Neural progenitor cell (in vitro differentiated cells): ENCODE measurements around the gene NTMT1. TPM values are rescaled to one million over a fixed set of nuclear protein-coding genes. Genes with fewer than 3 reads are reported as not detected.

ENCODE experiments used
- DNase-seq: peaks from one replicate; pipeline ENCODE4 v3.0.0-alpha.2; 2016; ENCODE audit warnings: low spot score
- H2AFZ ChIP-seq: fragments of 200-600 bp; sonication (generic); replicated peaks from 2 replicates; pipeline ENCODE4 v1.6.1; 2016; ENCODE audit warnings: antibody characterized with exemption
- H3F3A ChIP-seq: fragments of 200-600 bp; sonication (generic); 2 replicates; pipeline ENCODE4 v1.6.1; 2016; ENCODE audit warnings: antibody characterized with exemption, low read depth
- H3K27ac ChIP-seq: fragments of 200-600 bp; sonication (generic); 2 replicates; pipeline ENCODE4 v1.5.1; 2016; ENCODE audit warnings: mild to moderate bottlenecking
- H3K27me3 ChIP-seq: fragments of 200-600 bp; sonication (generic); 2 replicates; pipeline ENCODE4 v1.6.1; 2016; ENCODE audit warnings: mild to moderate bottlenecking, moderate library complexity
- H3K36me3 ChIP-seq: fragments of 200-600 bp; sonication (generic); 2 replicates; pipeline ENCODE4 v1.5.1; 2016
- H3K4me1 ChIP-seq: fragments of 200-600 bp; sonication (generic); 2 replicates; pipeline ENCODE4 v1.6.1; 2016; ENCODE audit warnings: mixed run types
- H3K4me2 ChIP-seq: fragments of 200-600 bp; sonication (generic); 2 replicates; pipeline ENCODE4 v1.6.1; 2016
- H3K4me3 ChIP-seq: fragments of 200-600 bp; sonication (generic); 2 replicates; pipeline ENCODE4 v1.5.1; 2016
- H3K79me2 ChIP-seq: fragments of 200-600 bp; sonication (generic); 2 replicates; pipeline ENCODE4 v1.6.1; 2016; ENCODE audit warnings: low read depth
- H3K9ac ChIP-seq: fragments of 200-600 bp; sonication (generic); 2 replicates; pipeline ENCODE4 v1.6.1; 2016
- H3K9me3 ChIP-seq: fragments of 200-600 bp; sonication (generic); 2 replicates; pipeline ENCODE4 v1.5.1; 2016; ENCODE audit warnings: low read depth
- H4K20me1 ChIP-seq: fragments of 200-600 bp; sonication (generic); 2 replicates; pipeline ENCODE4 v1.6.1; 2016; ENCODE audit warnings: low read depth
- H3K27ac Mint-ChIP-seq: 3 replicates; pipeline ENCODE4 v1.8.0; 2021; ENCODE audit warnings: mixed read lengths
- H3K27me3 Mint-ChIP-seq: 2 replicates; pipeline ENCODE4 v1.8.0; 2022; ENCODE audit warnings: low read depth, mild to moderate bottlenecking, inconsistent platforms, moderate library complexity, mixed read lengths; ENCODE audit not compliant: insufficient read depth
- H3K36me3 Mint-ChIP-seq: 3 replicates; pipeline ENCODE4 v1.8.0; 2021; ENCODE audit warnings: mixed read lengths
- H3K4me1 Mint-ChIP-seq: 3 replicates; pipeline ENCODE4 v1.8.0; 2021; ENCODE audit warnings: mixed read lengths
- H3K4me3 Mint-ChIP-seq: 3 replicates; pipeline ENCODE4 v1.8.0; 2021; ENCODE audit warnings: mild to moderate bottlenecking, moderate library complexity, mixed read lengths
- H3K9me3 Mint-ChIP-seq: 3 replicates; pipeline ENCODE4 v1.8.0; 2020; ENCODE audit warnings: mixed read lengths
- CTCF ChIP-seq: fragments of 200-600 bp; sonication (generic); IDR thresholded peaks from 2 replicates; pipeline ENCODE4 v1.5.1; 2017; ENCODE audit warnings: antibody characterized with exemption, mild to moderate bottlenecking
- EZH2 ChIP-seq: fragments of 200-600 bp; sonication (generic); IDR thresholded peaks from 2 replicates; pipeline ENCODE4 v1.6.1; 2017; ENCODE audit warnings: antibody characterized with exemption, mild to moderate bottlenecking, moderate library complexity
- EZH2phosphoT487 ChIP-seq: fragments of 200-600 bp; sonication (generic); IDR thresholded peaks from 2 replicates; pipeline ENCODE4 v1.6.1; 2017; ENCODE audit warnings: antibody characterized with exemption
- total RNA-seq: library from RNA; depleted of rRNA; stranded (reverse); fragments of >200 nt; gene quantifications from 2 replicates; pipeline ENCODE4 v1.2.3, GENCODE V29; 2015; ENCODE audit warnings: low replicate concordance

The NTMT1 gene
- total RNA-seq, 1 donor from 2014 or later = 22.2 TPM

GRCh38 chr9:129604056-129604765 lies 21.8 kb upstream of the NTMT1 start:
- no peaks in the 10 kb centered on the region for H3K79me2 ChIP-seq
- no peak for DNase-seq
- H4K20me1 ChIP-seq = no peaks in the 10 kb centered on the region
- H3K4me1 ChIP-seq = peaks cover 21% of the 10 kb centered on the region
- no peak overlapping the region for H3K4me2 ChIP-seq
- H3K4me3 ChIP-seq = no peak overlapping the region
- peak overlapping the region; percentile 38 for H3K4me3 Mint-ChIP-seq
- no peaks in the 10 kb centered on the region for H3K9me3 ChIP-seq
- H3K9ac ChIP-seq = no peak overlapping the region
- H3K27ac ChIP-seq = no peak overlapping the region
- peaks cover 28% of the 10 kb centered on the region for H3F3A ChIP-seq
- peak overlapping the region; percentile 81 for H3K27ac Mint-ChIP-seq
- H3K4me1 Mint-ChIP-seq = peaks cover 67% of the 10 kb centered on the region
- no peaks in the 10 kb centered on the region for H3K9me3 Mint-ChIP-seq
- H3K27me3 ChIP-seq = no peaks in the 10 kb centered on the region
- TF ChIP-seq EZH2 (no peak), EZH2phosphoT487 (no peak), CTCF (no peak)
- H3K27me3 Mint-ChIP-seq = peaks cover 3% of the 10 kb centered on the region
- no peaks in the 10 kb centered on the region for H3K36me3 Mint-ChIP-seq
- no peaks in the 10 kb centered on the region for H3K36me3 ChIP-seq
- no peak overlapping the region for H2AFZ ChIP-seq

DNA sequence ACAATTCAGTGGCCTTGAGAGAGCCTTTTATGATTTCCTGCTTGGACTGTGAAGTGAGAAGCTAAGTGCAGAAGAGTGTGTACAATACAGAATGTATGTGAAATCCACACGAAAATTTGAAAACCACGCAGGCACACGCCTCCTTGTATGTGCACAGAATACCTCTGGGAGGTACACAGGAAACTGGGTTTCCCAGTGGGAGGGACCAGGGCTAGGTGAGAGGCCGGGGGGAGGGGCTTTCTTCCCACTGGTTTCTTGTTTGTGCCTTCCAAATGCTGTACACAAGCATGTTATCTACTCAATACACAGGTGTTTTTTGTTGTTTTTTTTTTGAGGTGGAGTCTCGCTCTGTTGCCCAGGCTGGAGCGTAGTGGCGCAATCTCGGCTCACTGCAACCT lies 21.2 kb upstream of the NTMT1 start:
- Mint-ChIP-seq H3K9me3 (no peaks in the 10 kb centered on the region), H3K27ac (peak overlapping the region; percentile 81), H3K27me3 (peaks cover 3% of the 10 kb centered on the region), H3K36me3 (no peaks in the 10 kb centered on the region), H3K4me3 (peak overlapping the region; percentile 38), H3K4me1 (peaks cover 66% of the 10 kb centered on the region)
- Histone ChIP-seq H3K27me3 (no peaks in the 10 kb centered on the region), H3K36me3 (no peaks in the 10 kb centered on the region), H3K4me3 (no peak overlapping the region), H3K4me2 (no peak overlapping the region), H4K20me1 (no peaks in the 10 kb centered on the region), H3K27ac (no peak overlapping the region), H3K9me3 (no peaks in the 10 kb centered on the region), H3K9ac (no peak overlapping the region), H2AFZ (no peak overlapping the region), H3F3A (peaks cover 32% of the 10 kb centered on the region), H3K79me2 (no peaks in the 10 kb centered on the region), H3K4me1 (peaks cover 26% of the 10 kb centered on the region)
- no peak for DNase-seq
- TF ChIP-seq CTCF = no peak
- TF ChIP-seq EZH2phosphoT487 = no peak
- TF ChIP-seq EZH2 = no peak

- H3K9me3 ChIP-seq = no peaks in the 10 kb centered on the region
- H3K79me2 ChIP-seq = no peaks in the 10 kb centered on the region
- no peaks in the 10 kb centered on the region for H4K20me1 ChIP-seq
- H3K27me3 ChIP-seq = no peaks in the 10 kb centered on the region
- TF ChIP-seq EZH2 = no peak
- no peak for TF ChIP-seq CTCF
- TF ChIP-seq EZH2phosphoT487 = no peak
- H3K27ac Mint-ChIP-seq = peak overlapping the region; percentile 91
- no peaks in the 10 kb centered on the region for H3K36me3 Mint-ChIP-seq
- no peak overlapping the region for H3K4me2 ChIP-seq
- peak overlapping the region; percentile 60 for H3K4me3 Mint-ChIP-seq
- no peak overlapping the region for H2AFZ ChIP-seq
- H3K4me1 ChIP-seq = peaks cover 27% of the 10 kb centered on the region
- peaks cover 35% of the 10 kb centered on the region for H3F3A ChIP-seq
- no peaks in the 10 kb centered on the region for H3K9me3 Mint-ChIP-seq
- H3K27me3 Mint-ChIP-seq = peaks cover 7% of the 10 kb centered on the region
- H3K27ac ChIP-seq = no peak overlapping the region
- DNase-seq = no peak
- no peak overlapping the region for H3K4me3 ChIP-seq
- H3K4me1 Mint-ChIP-seq = peaks cover 60% of the 10 kb centered on the region
- H3K36me3 ChIP-seq = no peaks in the 10 kb centered on the region
- H3K9ac ChIP-seq = no peak overlapping the region
These were observed 19.6 kb upstream of the NTMT1 start for GRCh38 chr9:129606161-129607026.
